Neural cell (in vitro differentiated cells): ENCODE measurements around the gene SCCPDH. TPM values are rescaled to one million over a fixed set of nuclear protein-coding genes. Genes with fewer than 3 reads are reported as not detected.

Experiments used
- H2AFZ ChIP-seq: fragments of 200-600, 300-800 bp; sonication (generic), shearing (Covaris generic); 2 replicates; pipeline ENCODE4 v1.6.0; 2014; ENCODE audit warnings: low read depth, mild to moderate bottlenecking, antibody characterized with exemption, low read length, moderate library complexity
- H3F3A ChIP-seq: fragments of 200-600 bp; shearing (Covaris generic); 2 replicates; pipeline ENCODE4 v1.6.1; 2016; ENCODE audit warnings: mild to moderate bottlenecking, moderate library complexity, mixed read lengths, antibody characterized with exemption, low read length; ENCODE audit not compliant: insufficient read depth, poor library complexity, severe bottlenecking
- H3K27ac ChIP-seq: fragments of 200-600, 300-800 bp; sonication (generic), shearing (Covaris generic); 2 replicates; pipeline ENCODE4 v1.5.1; 2014; ENCODE audit warnings: mild to moderate bottlenecking, low read length, moderate library complexity
- H3K27me3 ChIP-seq: fragments of 300-800, 200-600 bp; sonication (generic), shearing (Covaris generic); 2 replicates; pipeline ENCODE4 v1.6.0; 2014; ENCODE audit warnings: mild to moderate bottlenecking, low read depth, low read length, moderate library complexity; ENCODE audit not compliant: insufficient read depth
- H3K36me3 ChIP-seq: fragments of 300-800, 200-600 bp; sonication (generic), shearing (Covaris generic); 2 replicates; pipeline ENCODE4 v1.5.1; 2014; ENCODE audit warnings: mild to moderate bottlenecking, antibody characterized with exemption, low read length, moderate library complexity; ENCODE audit not compliant: insufficient read depth
- H3K4me2 ChIP-seq: fragments of 300-800, 200-600 bp; sonication (generic), shearing (Covaris generic); 2 replicates; pipeline ENCODE4 v1.6.0; 2014; ENCODE audit warnings: mild to moderate bottlenecking, low read length
- H3K4me3 ChIP-seq: fragments of 300-800, 200-600 bp; sonication (generic), shearing (Covaris generic); 2 replicates; pipeline ENCODE4 v1.5.1; 2014; ENCODE audit warnings: mild to moderate bottlenecking, low read length, moderate library complexity
- H3K79me2 ChIP-seq: fragments of 200-600 bp; shearing (Covaris generic); replicated peaks from 2 replicates; pipeline ENCODE4 v1.6.0; 2014; ENCODE audit warnings: mild to moderate bottlenecking, low read length, moderate library complexity; ENCODE audit not compliant: insufficient read depth
- H3K9ac ChIP-seq: fragments of 300-800, 200-600 bp; sonication (generic), shearing (Covaris generic); 2 replicates; pipeline ENCODE4 v1.6.1; 2016; ENCODE audit warnings: mild to moderate bottlenecking, low read length, mixed read lengths
- H3K9me2 ChIP-seq: fragments of 200-600 bp; shearing (Covaris generic); 2 replicates; pipeline ENCODE4 v1.6.1; 2016; ENCODE audit warnings: mild to moderate bottlenecking, low read length, mixed read lengths; ENCODE audit not compliant: insufficient read depth
- H3K9me3 ChIP-seq: fragments of 200-600, 300-800 bp; sonication (generic), shearing (Covaris generic); 2 replicates; pipeline ENCODE4 v1.6.1; 2016; ENCODE audit warnings: mild to moderate bottlenecking, mixed run types, low read length, moderate library complexity, mixed read lengths
- H4K20me1 ChIP-seq: fragments of 200-600 bp; shearing (Covaris generic); 2 replicates; pipeline ENCODE4 v1.6.1; 2016; ENCODE audit warnings: mild to moderate bottlenecking, mixed run types; ENCODE audit not compliant: insufficient read depth
- EP300 ChIP-seq: fragments of 450-650 bp; conservative IDR thresholded peaks from 2 replicates; pipeline ENCODE4 v1.6.1; 2014; ENCODE audit warnings: antibody characterized with exemption, mild to moderate bottlenecking, moderate library complexity; ENCODE audit not compliant: poor library complexity, severe bottlenecking
- EZH2 ChIP-seq: fragments of 200-600, 300-800 bp; shearing (Covaris generic), sonication (generic); IDR thresholded peaks from 2 replicates; pipeline ENCODE4 v1.6.1; 2014; ENCODE audit warnings: antibody characterized with exemption, low read length, borderline replicate concordance, mild to moderate bottlenecking; ENCODE audit not compliant: insufficient read depth, poor library complexity, severe bottlenecking
- MXI1 ChIP-seq: fragments of 450-650 bp; conservative IDR thresholded peaks from 2 replicates; pipeline ENCODE4 v1.6.1; 2014; ENCODE audit warnings: antibody characterized with exemption, mild to moderate bottlenecking; ENCODE audit not compliant: poor library complexity, severe bottlenecking
- POLR2AphosphoS5 ChIP-seq: IDR thresholded peaks from 2 replicates; pipeline ENCODE4 v1.6.1; 2012
- RAD21 ChIP-seq: fragments of 450-650 bp; conservative IDR thresholded peaks from 2 replicates; pipeline ENCODE4 v1.6.1; 2014; ENCODE audit warnings: antibody characterized with exemption, mild to moderate bottlenecking, moderate library complexity
- REST ChIP-seq: IDR thresholded peaks from 2 replicates; pipeline ENCODE4 v1.6.1; 2012; ENCODE audit warnings: borderline replicate concordance
- SMC3 ChIP-seq: fragments of 450-650 bp; conservative IDR thresholded peaks from 2 replicates; pipeline ENCODE4 v1.6.1; 2014; ENCODE audit warnings: antibody characterized with exemption, mild to moderate bottlenecking, moderate library complexity; ENCODE audit not compliant: poor library complexity
- TAF1 ChIP-seq: IDR thresholded peaks from 2 replicates; pipeline ENCODE4 v1.6.1; 2012; ENCODE audit warnings: low read depth
- polyA plus RNA-seq: library from polyadenylated mRNA; depleted of rRNA; stranded (reverse); fragments of >200 nt; gene quantifications from 2 replicates; pipeline ENCODE4 v1.2.3, GENCODE V29; 2014
- TF ChIP-seq, protein P1 (sequence below): fragments of 450-650 bp; IDR thresholded peaks from 2 replicates; pipeline ENCODE4 v1.5.1; 2014; ENCODE audit warnings: antibody characterized with exemption, mild to moderate bottlenecking, moderate library complexity; ENCODE audit not compliant: poor library complexity, severe bottlenecking

Gene SCCPDH
- polyA plus RNA-seq, 1 donor from 2014 or later: 94.2 TPM

- Histone ChIP-seq H2AFZ (no peak overlapping the region), H3K27ac (no peak overlapping the region), H3K9me3 (no peaks in the 10 kb centered on the region), H3K79me2 (no peaks in the 10 kb centered on the region), H3K27me3 (no peaks in the 10 kb centered on the region), H3K9me2 (no peaks in the 10 kb centered on the region), H4K20me1 (no peaks in the 10 kb centered on the region), H3K4me3 (no peak overlapping the region), H3K36me3 (no peaks in the 10 kb centered on the region), H3K9ac (no peak overlapping the region), H3K4me2 (no peak overlapping the region), H3F3A (no peaks in the 10 kb centered on the region)
- TF ChIP-seq, protein P1, sequence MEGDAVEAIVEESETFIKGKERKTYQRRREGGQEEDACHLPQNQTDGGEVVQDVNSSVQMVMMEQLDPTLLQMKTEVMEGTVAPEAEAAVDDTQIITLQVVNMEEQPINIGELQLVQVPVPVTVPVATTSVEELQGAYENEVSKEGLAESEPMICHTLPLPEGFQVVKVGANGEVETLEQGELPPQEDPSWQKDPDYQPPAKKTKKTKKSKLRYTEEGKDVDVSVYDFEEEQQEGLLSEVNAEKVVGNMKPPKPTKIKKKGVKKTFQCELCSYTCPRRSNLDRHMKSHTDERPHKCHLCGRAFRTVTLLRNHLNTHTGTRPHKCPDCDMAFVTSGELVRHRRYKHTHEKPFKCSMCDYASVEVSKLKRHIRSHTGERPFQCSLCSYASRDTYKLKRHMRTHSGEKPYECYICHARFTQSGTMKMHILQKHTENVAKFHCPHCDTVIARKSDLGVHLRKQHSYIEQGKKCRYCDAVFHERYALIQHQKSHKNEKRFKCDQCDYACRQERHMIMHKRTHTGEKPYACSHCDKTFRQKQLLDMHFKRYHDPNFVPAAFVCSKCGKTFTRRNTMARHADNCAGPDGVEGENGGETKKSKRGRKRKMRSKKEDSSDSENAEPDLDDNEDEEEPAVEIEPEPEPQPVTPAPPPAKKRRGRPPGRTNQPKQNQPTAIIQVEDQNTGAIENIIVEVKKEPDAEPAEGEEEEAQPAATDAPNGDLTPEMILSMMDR: no peak
- TF ChIP-seq SMC3 (no peak), EP300 (no peak), REST (no peak), EZH2 (no peak), POLR2AphosphoS5 (no peak), MXI1 (no peak), TAF1 (no peak), RAD21 (no peak)
These were observed 79.7 kb downstream of the SCCPDH start for GRCh38 chr1:246803883-246804282.

DNA sequence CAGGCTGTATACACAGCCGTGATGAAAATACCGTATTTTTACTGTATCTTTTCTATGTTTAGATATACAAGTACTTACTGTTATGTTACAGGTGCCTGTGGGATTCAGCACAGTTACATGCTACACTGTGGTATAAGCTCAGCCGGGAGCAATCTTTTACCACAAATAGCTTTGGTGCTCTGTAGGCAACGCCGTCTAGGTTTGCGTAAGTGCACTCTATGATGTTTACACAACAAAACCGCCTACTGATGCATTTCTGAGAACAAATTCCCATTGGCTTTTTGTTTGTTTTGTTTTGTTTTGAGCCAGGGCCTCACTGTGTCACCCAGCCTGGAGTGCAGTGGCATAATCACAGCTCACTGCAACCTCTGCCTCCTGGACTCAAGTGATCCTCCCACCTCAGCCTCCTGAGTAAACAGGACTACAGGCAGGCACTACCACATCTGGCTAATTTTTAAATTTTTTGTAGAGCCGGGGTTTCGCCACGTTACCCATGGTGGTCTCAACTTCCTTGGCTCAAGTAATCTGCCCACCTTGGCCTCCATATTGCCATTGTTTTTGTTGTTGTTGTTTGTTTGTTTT is 81.0 kb downstream of the SCCPDH start:
- no peak overlapping the region for H3K27ac ChIP-seq
- no peak overlapping the region for H3K9ac ChIP-seq
- H3K9me3 ChIP-seq: no peaks in the 10 kb centered on the region
- no peaks in the 10 kb centered on the region for H3K79me2 ChIP-seq
- H2AFZ ChIP-seq: no peak overlapping the region
- H3K4me2 ChIP-seq: no peak overlapping the region
- no peaks in the 10 kb centered on the region for H4K20me1 ChIP-seq
- no peak overlapping the region for H3K4me3 ChIP-seq
- H3K9me2 ChIP-seq: no peaks in the 10 kb centered on the region
- H3K36me3 ChIP-seq: no peaks in the 10 kb centered on the region
- H3K27me3 ChIP-seq: no peaks in the 10 kb centered on the region
- TF ChIP-seq EZH2 (no peak), REST (no peak), TAF1 (no peak), POLR2AphosphoS5 (no peak), SMC3 (no peak), MXI1 (no peak), RAD21 (no peak), EP300 (no peak)
- TF ChIP-seq, protein P1: no peak
- H3F3A ChIP-seq: no peaks in the 10 kb centered on the region
